ENCODE results near the gene INSRR.

DNA sequence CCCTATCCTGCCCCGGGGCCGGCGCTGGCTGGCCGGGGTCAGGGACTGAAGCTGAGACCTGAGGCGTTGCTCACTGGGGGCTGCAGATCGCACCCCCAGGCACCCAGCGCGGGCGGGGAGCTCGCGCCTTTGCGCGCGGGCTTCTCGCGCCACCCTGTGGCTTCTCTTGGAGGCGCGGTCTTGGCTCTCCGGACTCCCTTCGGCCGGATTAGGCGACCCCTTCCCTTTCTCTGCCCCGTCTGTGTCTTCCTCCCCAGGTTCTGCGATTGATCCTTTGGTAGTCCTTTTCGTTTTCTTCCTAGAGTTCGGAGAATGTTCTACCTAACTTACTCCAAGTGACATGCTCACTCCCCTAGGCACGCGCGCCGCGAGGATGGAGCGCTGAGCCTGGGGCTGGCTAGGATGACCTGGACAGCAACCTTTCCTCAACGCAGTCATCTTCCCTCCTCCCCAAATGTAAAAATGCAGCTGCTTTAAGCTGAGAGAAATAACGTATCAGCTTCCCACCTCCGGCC is 1.3 kb upstream of the INSRR start:
- TF ChIP-seq EP300 (IDR thresholded peaks at IDR 0.05; ENCODE audit: borderline replicate concordance) (no peak), TCF12 (IDR thresholded peaks at IDR 0.05; ENCODE audit: low read depth) (no peak)
